ENCODE data around the gene RAB11B. TPM values are rescaled to one million over a fixed set of nuclear protein-coding genes. Genes with fewer than 3 reads are reported as not detected.
"Not testable (repeated sequence)": the region's sequence is repeated elsewhere in the genome, so short reads cannot be mapped to it uniquely, and the experiment has no call there.

Gene RAB11B
- total RNA-seq, 1 experiment from 2014 or later = 140 TPM

DNA sequence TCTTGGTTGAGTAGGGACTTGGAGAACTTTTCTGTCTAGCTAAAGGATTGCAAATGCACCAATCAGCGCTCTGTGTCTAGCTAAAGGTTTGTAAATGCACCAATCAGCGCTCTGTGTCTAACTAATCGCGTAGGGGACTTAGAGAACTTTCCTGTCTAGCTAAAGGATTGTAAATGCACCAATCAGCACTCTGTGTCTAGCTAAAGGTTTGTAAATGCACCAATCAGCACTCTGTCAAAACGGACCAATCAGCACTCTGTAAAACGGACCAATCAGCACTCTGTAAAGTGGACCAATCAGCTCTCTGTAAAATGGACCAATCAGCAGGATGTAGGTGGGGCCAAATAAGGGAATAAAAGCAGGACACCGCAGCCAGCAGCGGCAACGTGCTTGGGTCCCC is 3.7 kb upstream of the RAB11B start:
- H3K9me2 ChIP-seq (ENCODE audit: insufficient read depth); ATAC-seq; intact Hi-C loops (cut with micrococcal nuclease); RAD21 ChIA-PET (ENCODE audit: low non-redundant PET in 1 of 2, low total read pairs in 2 of 2, uncharacterized antibody in 2 of 2, unreplicated experiment in 2 of 2); H2AFZ ChIP-seq (ENCODE audit: low read depth, low read length, poor library complexity, severe bottlenecking); H3K27me3 ChIP-seq (ENCODE audit: insufficient read depth, low read length); H3K79me2 ChIP-seq (ENCODE audit: insufficient read depth, low read length); H3K9me3 ChIP-seq (ENCODE audit: control insufficient read depth in 1 of 2, insufficient read depth in 1 of 2, low read depth in 1 of 2, low read length in 2 of 2); H3K36me3 ChIP-seq (ENCODE audit: control insufficient read depth in 1 of 2, insufficient read depth in 2 of 2, low read length in 2 of 2); H3K4me3 ChIP-seq (replicated peaks in 1 of 2; ENCODE audit: low read depth in 1 of 2, low read length in 2 of 2); CTCF ChIA-PET; H3K4me2 ChIP-seq (ENCODE audit: low read length); H3K27ac ChIP-seq (ENCODE audit: low read depth, low read length); H3K9ac ChIP-seq (ENCODE audit: low read length); BruUV-seq (replicated peaks); DNase-seq (ENCODE audit: low read depth, low spot score); H4K20me1 ChIP-seq (ENCODE audit: insufficient read depth): not testable (repeated sequence)
- peak; percentile 7; the same call in 1 of the 2 replicates for TF ChIP-seq SP1 (IDR thresholded peaks at IDR 0.05; ENCODE audit: low read depth)
- H3K4me1 ChIP-seq (ENCODE audit: control insufficient read depth in 1 of 2, insufficient read depth in 2 of 2, low read length in 2 of 2) = peaks cover 5 to 18% of the 10 kb centered on the region in 2 experiments; a peak in 3 of 4 replicates
- POLR2A ChIA-PET = interaction anchor here (0.6 to 2.0 kb wide), 2 partner anchors 10 to 29 kb away, joined by 3 to 12 read pairs; no protein-coding TSS in a partner anchor

DNA sequence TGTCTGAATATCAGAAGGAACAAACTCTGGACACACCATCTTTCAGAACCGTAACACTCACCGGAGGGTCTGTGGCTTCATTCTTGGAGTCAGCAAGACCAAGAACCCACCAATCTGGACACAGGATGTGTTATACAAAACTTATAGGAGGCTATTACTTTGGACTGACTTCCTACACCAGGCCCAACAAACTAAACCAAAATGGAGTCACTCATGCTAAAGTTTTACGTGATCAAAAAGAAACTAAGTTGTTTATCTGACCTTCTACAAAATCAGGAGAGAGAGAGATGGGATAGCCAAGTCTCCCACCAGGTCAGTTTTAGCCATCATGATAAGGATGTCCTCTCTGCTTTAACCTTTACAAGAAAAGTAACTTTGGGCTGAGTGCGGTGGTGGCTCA is 3.2 kb upstream of the RAB11B start:
- no peaks in the 10 kb centered on the region; the same call in 1 of the 2 replicates for H4K20me1 ChIP-seq (ENCODE audit: insufficient read depth)
- no peak overlapping the region for H3K4me3 ChIP-seq (replicated peaks in 1 of 2; ENCODE audit: low read depth in 1 of 2, low read length in 2 of 2)
- H2AFZ ChIP-seq (ENCODE audit: low read depth, low read length, poor library complexity, severe bottlenecking) = no peak overlapping the region
- H3K79me2 ChIP-seq (ENCODE audit: insufficient read depth, low read length) = peaks cover 12% of the 10 kb centered on the region
- TF ChIP-seq CEBPB (IDR thresholded peaks at IDR 0.05; ENCODE audit: low read depth) (no peak), ZNF274 (IDR thresholded peaks at IDR 0.05; ENCODE audit: low read depth, low read length) (no peak), EZH2 (IDR thresholded peaks at IDR 0.05) (no peak), ZFX (IDR thresholded peaks at IDR 0.05) (no peak), YY1 (IDR thresholded peaks at IDR 0.05; ENCODE audit: extremely low read depth, insufficient replicate concordance, low read depth, low read length) (no peak), JUND (IDR thresholded peaks at IDR 0.05) (no peak), POLR2AphosphoS5 (IDR thresholded peaks at IDR 0.05; ENCODE audit: low read depth, low read length) (no peak)
- no peak for ATAC-seq
- ChIA-PET CTCF (no interaction called here), POLR2A (interaction anchor here (0.6 to 2.0 kb wide), 2 partner anchors 10 to 29 kb away, joined by 3 to 12 read pairs; no protein-coding TSS in a partner anchor), RAD21 (ENCODE audit: low non-redundant PET in 1 of 2, low total read pairs in 2 of 2, uncharacterized antibody in 2 of 2, unreplicated experiment in 2 of 2) (no interaction called here)
- H3K9me3 ChIP-seq (ENCODE audit: control insufficient read depth in 1 of 2, insufficient read depth in 1 of 2, low read depth in 1 of 2, low read length in 2 of 2) = no peaks in the 10 kb centered on the region; a peak in 1 of 4 replicates
- peaks cover 6 to 23% of the 10 kb centered on the region in 2 experiments; a peak in 3 of 4 replicates for H3K4me1 ChIP-seq (ENCODE audit: control insufficient read depth in 1 of 2, insufficient read depth in 2 of 2, low read length in 2 of 2)
- TSS peak; percentile 26 for BruUV-seq (replicated peaks)
- no peaks in the 10 kb centered on the region for H3K27me3 ChIP-seq (ENCODE audit: insufficient read depth, low read length)
- no peaks in the 10 kb centered on the region for H3K9me2 ChIP-seq (ENCODE audit: insufficient read depth)
- H3K4me2 ChIP-seq (ENCODE audit: low read length) = no peak overlapping the region
- no peak overlapping the region for H3K9ac ChIP-seq (ENCODE audit: low read length)
- intact Hi-C loops (cut with micrococcal nuclease) = no loop called here
- H3K36me3 ChIP-seq (ENCODE audit: control insufficient read depth in 1 of 2, insufficient read depth in 2 of 2, low read length in 2 of 2) = no peaks in the 10 kb centered on the region
- no peak overlapping the region for H3K27ac ChIP-seq (ENCODE audit: low read depth, low read length)
- no peak for DNase-seq (ENCODE audit: low read depth, low spot score)
